Panc1 (cell line): Measurements from ENCODE around the gene CRK. TPM values are rescaled to one million over a fixed set of nuclear protein-coding genes. Genes with fewer than 3 reads are reported as not detected.
"Not testable (repeated sequence)": the region's sequence is repeated elsewhere in the genome, so short reads cannot be mapped to it uniquely, and the experiment has no call there.

Experiments used
- ATAC-seq: fragments of 200-7000 bp; cut with Tn5 transposase; 2 replicates; pipeline ENCODE4 v1.9.1; 2020; ENCODE audit warnings: mild to moderate bottlenecking, moderate library complexity
- BruUV-seq: library from RNA; stranded (reverse); fragments of 400-500 nt; replicated peaks from 2 replicates; lab custom pipeline; 2021; lab: Mats Ljungman, UMichigan
- CTCF ChIA-PET: fragments of 300-600 bp; sonication (Branson Sonifier 250); formaldehyde crosslinking; loops from one replicate; lab custom pipeline; 2022; ENCODE audit warnings: antibody characterized with exemption; lab: Charles Lee
- POLR2A ChIA-PET: fragments of 300-600 bp; sonication (Branson Sonifier 250); formaldehyde crosslinking; loops from one replicate; lab custom pipeline; 2022; ENCODE audit warnings: antibody characterized with exemption; lab: Charles Lee
- DNase-seq: peaks from one replicate; pipeline ENCODE4 v3.0.0-alpha.2; 2010; ENCODE audit warnings: low read depth, low spot score
- H3K27ac ChIP-seq: 2 replicates; pipeline ENCODE4 v1.5.1; 2011; ENCODE audit warnings: mild to moderate bottlenecking, low read length, inconsistent platforms
- H3K27me3 ChIP-seq: fragments of 200-500 bp; sonication (Bioruptor generic); 2 replicates; pipeline ENCODE4 v1.6.0; 2014; ENCODE audit warnings: low read length, inconsistent platforms; ENCODE audit not compliant: control insufficient read depth, insufficient read depth
- H3K36me3 ChIP-seq: fragments of 200-500 bp; sonication (Bioruptor generic); 2 replicates; pipeline ENCODE4 v1.5.1; 2014; ENCODE audit warnings: inconsistent platforms, mild to moderate bottlenecking, low read length, moderate library complexity; ENCODE audit not compliant: control insufficient read depth, insufficient read depth
- H3K4me1 ChIP-seq: 2 replicates; pipeline ENCODE4 v1.5.1; 2011; ENCODE audit warnings: inconsistent platforms, mild to moderate bottlenecking, low read length, moderate library complexity; ENCODE audit not compliant: control insufficient read depth, insufficient read depth
- H3K4me3 ChIP-seq, 2 experiments: 2 replicates each; pipeline ENCODE4 v1.5.1; 2011 to 2012; ENCODE audit warnings: low read depth in 2 of 2, low read length in 2 of 2, mild to moderate bottlenecking in 2 of 2, inconsistent platforms in 1 of 2, moderate library complexity in 1 of 2
- H3K9me3 ChIP-seq: fragments of 200-500 bp; sonication (Bioruptor generic); 2 replicates; pipeline ENCODE4 v1.5.1; 2014; ENCODE audit warnings: low read depth, mild to moderate bottlenecking, inconsistent platforms, low read length, moderate library complexity; ENCODE audit not compliant: control insufficient read depth, insufficient read depth
- CTCF ChIP-seq: fragments of 450-650 bp; IDR thresholded peaks from 2 replicates; pipeline ENCODE4 v1.5.1; 2017; ENCODE audit warnings: mild to moderate bottlenecking
- POLR2AphosphoS5 ChIP-seq: IDR thresholded peaks from 2 replicates; pipeline ENCODE4 v1.6.1; 2012; ENCODE audit warnings: mild to moderate bottlenecking, low read depth, low read length, moderate library complexity
- REST ChIP-seq, 2 experiments: IDR thresholded peaks; 2 replicates each; pipeline ENCODE4 v1.6.1; 2011 to 2012; ENCODE audit warnings: low read depth in 2 of 2, control low read depth in 1 of 2, low read length in 1 of 2, mild to moderate bottlenecking in 1 of 2, moderate library complexity in 1 of 2; ENCODE audit not compliant: insufficient read depth in 1 of 2
- SIN3A ChIP-seq: IDR thresholded peaks from 2 replicates; pipeline ENCODE4 v1.6.1; 2012; ENCODE audit warnings: low read depth, mild to moderate bottlenecking, low read length, moderate library complexity, borderline replicate concordance; ENCODE audit not compliant: insufficient read depth
- TCF7L2 ChIP-seq: IDR thresholded peaks from 2 replicates; pipeline ENCODE4 v1.6.1; 2011; ENCODE audit warnings: mild to moderate bottlenecking, low read depth, low read length, inconsistent platforms
- in situ Hi-C: cut with HindIII; loops from 2 replicates; pipeline ENCODE4 v1.10.0; 2016; ENCODE audit warnings: low sequenced_read_pairs, low pct_unique_long_range_greater_than_20kb
- intact Hi-C: fragments of 100-400 bp; cut with micrococcal nuclease; formaldehyde crosslinking; loops from one replicate; pipeline ENCODE4 v1.10.0; 2022; ENCODE audit not compliant: unreplicated experiment
- total RNA-seq: library from RNA; stranded (reverse); gene quantifications from one replicate; pipeline ENCODE4 v1.2.1, GENCODE V29; 2021; ENCODE audit not compliant: unreplicated experiment

Gene CRK
- total RNA-seq, 1 experiment from 2014 or later, result 67.0 TPM

- Histone ChIP-seq H3K4me3 (peak overlapping the region; percentile 78 to 93), H3K4me1 (peaks cover 25% of the 10 kb centered on the region), H3K9me3 (no peaks in the 10 kb centered on the region), H3K27me3 (no peaks in the 10 kb centered on the region), H3K27ac (peak overlapping the region; percentile 94), H3K36me3 (peaks cover 4% of the 10 kb centered on the region)
- intact Hi-C loops, result no loop called here
- in situ Hi-C loops, result no loop called here
- ChIA-PET CTCF (no interaction called here), POLR2A (interaction anchor here (0.6 kb wide), 1 partner anchor 32 kb away, joined by 5 read pairs; no protein-coding TSS in a partner anchor)
- no TSS peak for BruUV-seq
- TF ChIP-seq POLR2AphosphoS5, result no peak; the same call in 1 of the 2 replicates
- TF ChIP-seq SIN3A, result no peak
- no peak for TF ChIP-seq CTCF
- TF ChIP-seq REST (IDR thresholded peaks at IDR 0.05; ENCODE audit: insufficient read depth in 1 of 2, low read depth in 2 of 2, low read length in 1 of 2), result no peak
- no peak for TF ChIP-seq TCF7L2
- DNase-seq, result no peak
- no peak for ATAC-seq
These were observed 58.0 kb downstream of the CRK start for GRCh38 chr17:1398028-1398427.

GRCh38 chr17:1395876-1396665 is 60.0 kb downstream of the CRK start:
- H3K4me3 ChIP-seq, DNase-seq, CTCF ChIA-PET, ATAC-seq, H3K36me3 ChIP-seq, H3K27ac ChIP-seq, intact Hi-C loops, H3K27me3 ChIP-seq, H3K9me3 ChIP-seq, BruUV-seq, in situ Hi-C loops: not testable (repeated sequence)
- H3K4me1 ChIP-seq, result peaks cover 35% of the 10 kb centered on the region
- POLR2A ChIA-PET, result interaction anchor here (0.6 kb wide), 1 partner anchor 31 kb away, joined by 6 read pairs; no protein-coding TSS in a partner anchor

GRCh38 chr17:1391577-1391976 is 64.5 kb downstream of the CRK start:
- H3K27ac ChIP-seq, result no peak overlapping the region; the same call in 1 of the 2 replicates
- intact Hi-C loops, result no loop called here

More at GRCh38 chr17:1391577-1391976, 64.5 kb downstream of the CRK start:
- in situ Hi-C loops, result no loop called here
- H3K27me3 ChIP-seq, result no peaks in the 10 kb centered on the region
- no TSS peak for BruUV-seq
- ChIA-PET POLR2A (no interaction called here), CTCF (interaction anchor here (0.5 to 1.3 kb wide), 2 partner anchors 20 to 26 kb away, joined by 4 to 6 read pairs; no protein-coding TSS in a partner anchor)
- H3K4me3 ChIP-seq, result no peak overlapping the region
- no peaks in the 10 kb centered on the region for H3K9me3 ChIP-seq
- no peaks in the 10 kb centered on the region for H3K36me3 ChIP-seq
- no peak for ATAC-seq
- peaks cover 46% of the 10 kb centered on the region for H3K4me1 ChIP-seq
- no peak for DNase-seq
- TF ChIP-seq REST (IDR thresholded peaks at IDR 0.05; ENCODE audit: insufficient read depth in 1 of 2, low read depth in 2 of 2, low read length in 1 of 2), result no peak
- TF ChIP-seq CTCF, result no peak
- no peak for TF ChIP-seq POLR2AphosphoS5
- no peak for TF ChIP-seq SIN3A
- TF ChIP-seq TCF7L2, result no peak
